ENCODE data around the gene GPC6. TPM values are rescaled to one million over a fixed set of nuclear protein-coding genes. Genes with fewer than 3 reads are reported as not detected.

GPC6 gene
- total and polyA plus RNA-seq, 9 of the 15 experiments (the other 6 are each of a cell fraction or from before 2014, with no cell fraction given) = under 0.01 to 0.20 (median 0.01) TPM; not detected in 4

DNA sequence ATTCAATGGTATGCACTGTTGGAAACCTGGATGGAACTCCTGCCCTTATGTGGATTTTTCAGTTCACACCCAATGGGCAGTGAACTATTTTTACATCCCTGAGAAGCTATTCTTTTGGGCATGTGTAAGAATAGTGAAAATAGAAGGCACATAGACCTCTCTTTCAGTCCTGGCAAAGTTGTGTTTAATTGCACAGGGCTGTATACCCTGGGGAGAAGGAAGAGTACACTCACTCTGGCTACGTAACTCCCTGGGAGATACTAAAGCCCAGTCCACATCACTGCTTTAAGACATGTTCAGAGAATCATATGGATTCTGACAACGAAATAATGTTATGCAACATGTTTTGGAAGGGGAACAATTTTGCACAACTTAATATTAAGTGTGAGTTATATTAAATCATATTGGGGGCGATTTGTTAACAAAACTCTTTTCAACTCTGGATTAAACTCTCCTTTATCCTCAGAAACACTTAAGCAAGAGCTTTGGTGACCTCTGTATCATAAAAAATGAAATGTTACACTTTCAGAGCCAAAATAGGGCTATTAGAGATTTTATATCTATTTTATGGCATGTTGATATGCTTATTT lies 1086.8 kb downstream of the GPC6 start:
- Histone ChIP-seq H3K79me2 (ENCODE audit: control insufficient read depth, insufficient read depth, low read length) (no peaks in the 10 kb centered on the region), H3K9ac (ENCODE audit: insufficient read depth in 1 of 2, low read depth in 2 of 2, low read length in 2 of 2) (no peak overlapping the region), H3K9me3 (replicated peaks; ENCODE audit: control insufficient read depth, insufficient read depth, low read depth, low read length) (no peaks in the 10 kb centered on the region), H3K4me2 (ENCODE audit: insufficient read depth, low read length) (no peak overlapping the region), H4K20me1 (replicated peaks; ENCODE audit: control insufficient read depth, insufficient read depth, low read length) (no peaks in the 10 kb centered on the region), H3K36me3 (ENCODE audit: control insufficient read depth, insufficient read depth, low read length) (no peaks in the 10 kb centered on the region), H3K4me1 (replicated peaks in 1 of 2; ENCODE audit: control insufficient read depth in 2 of 2, insufficient read depth in 2 of 2, low read length in 2 of 2) (no peaks in the 10 kb centered on the region), H3K27ac (ENCODE audit: extremely low read depth, low read depth, low read length) (no peak overlapping the region), H3K9me1 (ENCODE audit: control insufficient read depth, insufficient read depth, low read length) (no peaks in the 10 kb centered on the region), H3K4me3 (no peak overlapping the region), H3K27me3 (ENCODE audit: control insufficient read depth in 2 of 2, insufficient read depth in 2 of 2, low read length in 2 of 2) (no peaks in the 10 kb centered on the region), H2AFZ (ENCODE audit: low read depth, low read length) (no peak overlapping the region)
- POLR2A ChIA-PET = interaction anchor here (0.9 kb wide), 1 partner anchor 11 kb away, joined by 5 read pairs; no protein-coding TSS in a partner anchor
- intact Hi-C loops (cut with micrococcal nuclease) = no loop called here
- in situ Hi-C loops (cut with MboI) = no loop called here
- FAIRE-seq (no peak), ATAC-seq (no peak), DNase-seq (ENCODE audit: extremely low read depth in 1 of 4, low spot score in 3 of 4) (no peak)
- CTCF ChIA-PET (ENCODE audit: low intra/inter-chr PET ratio) = no interaction called here
- no TSS peak for BruUV-seq (replicated peaks)
- 0% methylated on average over 3 of the region's 3 CpGs for WGBS (ENCODE audit: insufficient coverage, low coverage, missing lambda C conversion rate)
- TF ChIP-seq ZNF263 (CRISPR knock-in tag; IDR thresholded peaks at IDR 0.05; ENCODE audit: borderline replicate concordance) (no peak), ZZZ3 (IDR thresholded peaks at IDR 0.05) (no peak), CCAR2 (IDR thresholded peaks at IDR 0.05; ENCODE audit: low read depth, low read length) (no peak), TAF15 (IDR thresholded peaks at IDR 0.05; ENCODE audit: low read depth, low read length) (no peak), ZKSCAN1 (IDR thresholded peaks at IDR 0.05; ENCODE audit: low read depth, low read length) (no peak), SRSF1 (IDR thresholded peaks at IDR 0.05; ENCODE audit: low read depth, low read length) (no peak)

- CTCF ChIA-PET (ENCODE audit: low intra/inter-chr PET ratio) = no interaction called here
- no peaks in the 10 kb centered on the region for H3K9me3 ChIP-seq (replicated peaks; ENCODE audit: control insufficient read depth, insufficient read depth, low read depth, low read length)
- no TSS peak for BruUV-seq (replicated peaks)
- no peaks in the 10 kb centered on the region for H4K20me1 ChIP-seq (replicated peaks; ENCODE audit: control insufficient read depth, insufficient read depth, low read length)
- TF ChIP-seq ZNF12 (CRISPR knock-in tag; IDR thresholded peaks at IDR 0.05) (no peak), PURB (CRISPR knock-in tag; IDR thresholded peaks at IDR 0.05; ENCODE audit: low read depth) (no peak), NFXL1 (CRISPR knock-in tag; IDR thresholded peaks at IDR 0.05) (no peak), ZNF778 (CRISPR knock-in tag; IDR thresholded peaks at IDR 0.05) (no peak), ZNF24 (IDR thresholded peaks at IDR 0.05) (no peak), SAFB (IDR thresholded peaks at IDR 0.05; ENCODE audit: borderline replicate concordance, low read depth, low read length) (no peak), RBBP5 (IDR thresholded peaks at IDR 0.05; ENCODE audit: borderline replicate concordance, insufficient read depth, low read length, poor library complexity, severe bottlenecking) (no peak), SPI1 (IDR thresholded peaks at IDR 0.05; ENCODE audit: borderline replicate concordance, low read depth, low read length) (no peak), ZBTB17 (CRISPR knock-in tag; IDR thresholded peaks at IDR 0.05) (no peak), ILF3 (IDR thresholded peaks at IDR 0.05; ENCODE audit: borderline replicate concordance) (no peak)
- intact Hi-C loops (cut with micrococcal nuclease) = no loop called here
- no peak overlapping the region for H3K9ac ChIP-seq (ENCODE audit: insufficient read depth in 1 of 2, low read depth in 2 of 2, low read length in 2 of 2)
- no peaks in the 10 kb centered on the region for H3K36me3 ChIP-seq (ENCODE audit: control insufficient read depth, insufficient read depth, low read length)
- FAIRE-seq = no peak
- H3K27ac ChIP-seq (ENCODE audit: extremely low read depth, low read depth, low read length) = no peak overlapping the region
- no peak overlapping the region for H2AFZ ChIP-seq (ENCODE audit: low read depth, low read length)
- no peak for DNase-seq (ENCODE audit: extremely low read depth in 1 of 4, low spot score in 3 of 4)
- no peak overlapping the region for H3K4me2 ChIP-seq (ENCODE audit: insufficient read depth, low read length)
- ATAC-seq = no peak
- H3K9me1 ChIP-seq (ENCODE audit: control insufficient read depth, insufficient read depth, low read length) = no peaks in the 10 kb centered on the region
- in situ Hi-C loops (cut with MboI) = no loop called here
- WGBS (ENCODE audit: insufficient coverage, low coverage, missing lambda C conversion rate) = 0% methylated on average over 3 of the region's 3 CpGs
- POLR2A ChIA-PET = interaction anchor here (0.9 kb wide), 1 partner anchor 11 kb away, joined by 5 read pairs; no protein-coding TSS in a partner anchor
- H3K79me2 ChIP-seq (ENCODE audit: control insufficient read depth, insufficient read depth, low read length) = no peaks in the 10 kb centered on the region
- H3K4me3 ChIP-seq = no peak overlapping the region
- no peaks in the 10 kb centered on the region for H3K27me3 ChIP-seq (ENCODE audit: control insufficient read depth in 2 of 2, insufficient read depth in 2 of 2, low read length in 2 of 2)
- no peaks in the 10 kb centered on the region for H3K4me1 ChIP-seq (replicated peaks in 1 of 2; ENCODE audit: control insufficient read depth in 2 of 2, insufficient read depth in 2 of 2, low read length in 2 of 2)
Measured at GRCh38 chr13:94313926-94314325, 1087.3 kb downstream of the GPC6 start.
